GM19467 (cell line): ENCODE measurements around the gene CNTD1.
"Not testable (repeated sequence)": the region's sequence is repeated elsewhere in the genome, so short reads cannot be mapped to it uniquely, and the experiment has no call there.

Source experiments
- ATAC-seq: cut with Tn5 transposase; IDR thresholded peaks from one replicate; pipeline ENCODE4 v1.9.1; 2021; ENCODE audit warnings: mild to moderate bottlenecking, moderate library complexity; ENCODE audit not compliant: unreplicated experiment

CNTD1 gene

DNA sequence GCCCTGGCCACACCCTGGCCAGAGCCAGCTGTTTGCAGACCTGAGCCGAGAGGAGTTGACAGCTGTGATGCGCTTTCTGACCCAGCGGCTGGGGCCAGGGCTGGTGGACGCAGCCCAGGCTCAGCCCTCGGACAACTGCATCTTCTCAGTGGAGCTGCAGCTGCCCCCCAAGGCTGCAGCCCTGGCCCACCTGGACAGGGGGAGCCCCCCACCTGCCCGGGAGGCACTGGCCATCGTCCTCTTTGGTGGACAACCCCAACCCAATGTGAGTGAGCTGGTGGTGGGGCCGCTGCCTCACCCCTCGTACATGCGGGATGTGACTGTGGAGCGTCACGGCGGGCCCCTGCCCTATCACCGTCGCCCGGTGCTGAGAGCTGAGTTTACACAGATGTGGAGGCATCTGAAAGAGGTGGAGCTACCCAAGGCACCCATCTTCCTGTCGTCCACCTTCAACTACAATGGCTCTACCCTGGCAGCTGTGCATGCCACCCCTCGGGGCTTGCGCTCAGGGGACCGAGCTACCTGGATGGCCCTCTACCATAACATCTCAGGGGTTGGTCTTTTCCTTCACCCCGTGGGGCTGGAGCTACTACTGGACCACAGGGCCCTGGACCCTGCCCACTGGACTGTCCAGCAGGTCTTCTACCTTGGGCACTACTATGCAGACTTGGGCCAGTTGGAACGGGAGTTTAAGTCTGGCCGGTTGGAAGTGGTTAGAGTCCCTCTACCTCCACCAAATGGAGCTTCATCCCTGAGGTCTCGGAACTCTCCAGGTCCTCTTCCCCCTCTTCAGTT, 46.3 kb downstream of the CNTD1 start:
- ATAC-seq, result no peak

DNA sequence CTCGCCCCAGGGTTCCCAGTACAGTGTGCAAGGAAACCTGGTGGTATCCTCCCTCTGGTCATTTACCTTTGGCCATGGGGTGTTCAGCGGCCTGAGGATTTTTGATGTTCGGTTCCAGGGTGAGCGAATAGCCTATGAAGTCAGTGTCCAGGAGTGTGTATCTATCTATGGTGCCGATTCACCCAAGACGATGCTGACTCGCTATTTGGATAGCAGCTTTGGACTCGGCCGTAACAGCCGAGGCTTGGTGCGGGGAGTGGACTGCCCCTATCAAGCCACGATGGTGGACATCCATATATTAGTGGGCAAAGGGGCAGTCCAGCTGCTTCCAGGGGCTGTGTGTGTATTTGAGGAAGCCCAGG, 46.9 kb downstream of the CNTD1 start:
- ATAC-seq, result no peak

DNA sequence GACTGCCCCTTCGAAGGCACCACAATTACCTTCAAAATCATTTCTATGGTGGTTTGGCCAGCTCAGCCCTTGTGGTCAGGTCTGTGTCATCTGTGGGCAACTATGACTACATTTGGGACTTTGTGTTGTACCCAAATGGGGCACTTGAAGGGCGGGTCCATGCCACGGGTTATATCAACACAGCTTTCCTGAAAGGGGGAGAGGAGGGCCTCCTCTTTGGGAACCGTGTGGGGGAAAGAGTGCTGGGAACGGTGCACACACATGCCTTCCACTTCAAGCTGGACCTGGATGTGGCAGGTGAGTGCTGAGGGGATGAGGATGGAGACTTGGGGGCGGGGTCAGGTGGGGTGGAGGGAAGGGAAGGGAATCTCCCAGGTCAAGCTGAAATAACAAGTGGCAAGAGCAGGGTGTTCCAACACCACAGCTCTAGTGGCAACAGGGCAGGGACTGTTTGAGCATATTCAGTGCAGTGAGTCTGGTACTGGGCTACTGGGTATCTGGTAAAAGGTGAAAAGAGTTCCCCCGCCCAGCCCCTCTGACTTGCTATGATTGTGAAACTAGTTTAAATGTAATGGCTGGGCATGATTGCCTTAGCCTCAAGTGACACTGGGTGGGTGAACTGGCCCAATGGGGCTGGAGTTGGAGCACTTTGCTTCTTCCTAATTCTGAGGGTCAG, 47.4 kb downstream of the CNTD1 start:
- ATAC-seq, result no peak

DNA sequence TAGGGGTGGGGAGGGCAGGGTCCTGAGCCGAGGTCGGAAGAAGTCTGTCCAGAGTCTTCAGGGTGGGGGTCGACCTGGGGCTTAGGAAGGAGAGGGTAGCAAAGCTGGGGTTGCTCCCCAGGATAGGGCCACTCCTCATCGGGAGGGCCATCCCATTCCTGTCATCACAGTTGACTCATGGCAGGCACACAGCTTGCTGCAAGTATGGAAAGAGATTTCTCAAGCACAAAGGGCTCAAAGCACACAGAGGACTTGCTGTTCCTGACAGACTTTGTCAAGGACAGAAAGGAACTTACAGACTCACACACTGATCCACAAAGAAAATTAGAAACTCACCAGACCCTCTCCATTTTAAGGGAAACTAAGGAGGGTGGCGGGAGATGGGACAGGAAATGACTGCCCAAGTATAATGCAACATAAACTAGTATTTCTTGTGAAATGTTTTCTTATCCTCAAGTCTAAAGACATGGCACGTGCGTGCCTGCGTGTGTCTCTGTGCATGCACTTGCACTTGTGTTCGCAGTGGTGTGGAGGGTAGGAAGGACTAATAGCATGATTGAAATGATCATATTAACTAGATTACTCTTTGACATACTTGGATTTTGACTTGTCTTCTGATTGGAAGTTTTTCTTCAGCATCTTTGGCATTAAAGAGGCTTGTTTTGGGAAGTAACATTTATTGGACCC, 48.1 kb downstream of the CNTD1 start:
- no peak for ATAC-seq

DNA sequence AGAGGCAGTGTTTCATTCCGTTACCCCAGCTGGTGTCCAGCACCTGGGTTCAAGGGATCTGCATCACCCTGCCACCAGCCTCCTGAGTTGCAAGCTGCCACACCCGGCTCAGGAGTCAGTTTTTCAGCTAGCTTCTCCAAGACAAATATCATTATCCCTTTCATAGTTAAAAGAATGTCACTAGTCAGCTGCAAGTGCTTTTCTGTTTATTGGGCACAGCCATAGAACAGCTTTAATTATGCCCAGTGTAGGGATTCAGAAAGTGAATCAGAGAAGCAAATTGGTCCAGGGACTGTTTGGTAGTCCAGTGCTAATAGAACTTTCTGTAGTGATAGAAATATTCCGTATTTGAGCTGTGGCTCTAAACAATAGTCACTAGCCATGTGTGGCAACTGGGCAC, 49.4 kb downstream of the CNTD1 start:
- ATAC-seq, result no peak

DNA sequence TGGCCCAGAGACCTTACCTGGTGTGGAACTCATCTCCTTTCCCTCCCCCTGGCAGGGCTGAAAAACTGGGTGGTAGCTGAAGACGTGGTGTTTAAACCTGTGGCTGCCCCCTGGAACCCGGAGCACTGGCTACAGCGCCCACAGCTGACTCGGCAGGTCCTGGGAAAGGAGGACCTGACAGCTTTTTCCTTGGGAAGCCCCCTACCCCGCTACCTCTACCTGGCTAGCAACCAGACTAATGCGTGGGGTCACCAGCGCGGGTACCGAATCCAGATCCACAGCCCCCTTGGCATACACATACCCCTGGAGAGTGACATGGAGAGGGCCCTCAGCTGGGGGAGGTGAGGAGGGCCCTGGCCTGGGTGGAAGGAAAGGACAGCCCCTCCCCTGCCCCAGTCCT, 50.4 kb downstream of the CNTD1 start:
- no peak for ATAC-seq

DNA sequence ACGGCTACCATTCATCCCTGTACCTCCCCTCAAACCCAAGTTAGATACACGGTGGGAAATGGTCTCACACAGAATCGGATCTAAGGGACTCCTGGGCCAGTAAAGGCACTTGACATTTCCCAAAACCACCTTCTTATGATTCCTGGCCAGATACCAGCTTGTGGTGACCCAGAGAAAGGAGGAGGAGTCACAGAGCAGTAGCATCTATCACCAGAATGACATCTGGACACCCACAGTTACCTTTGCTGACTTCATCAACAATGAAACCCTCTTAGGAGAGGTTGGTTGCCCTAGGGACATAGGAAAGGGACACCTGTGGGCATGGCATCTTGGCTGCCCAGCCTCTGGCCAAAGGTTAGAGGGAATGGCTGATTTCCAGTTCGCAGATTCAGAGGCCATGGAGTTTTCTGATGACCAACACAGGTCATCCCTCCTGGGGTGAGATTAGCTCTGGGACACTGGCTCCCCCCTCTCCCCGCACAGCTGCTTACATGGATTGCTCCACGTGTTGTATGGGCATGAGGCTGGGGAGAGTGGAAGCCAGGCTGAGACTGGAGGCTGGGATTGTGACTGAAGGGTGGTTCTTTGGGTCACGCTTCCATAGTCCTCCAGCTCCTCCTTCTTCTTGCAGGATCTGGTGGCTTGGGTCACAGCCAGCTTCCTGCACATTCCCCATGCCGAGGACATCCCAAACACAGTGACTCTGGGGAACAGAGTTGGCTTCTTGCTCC, 51.0 kb downstream of the CNTD1 start:
- ATAC-seq, result no peak

DNA sequence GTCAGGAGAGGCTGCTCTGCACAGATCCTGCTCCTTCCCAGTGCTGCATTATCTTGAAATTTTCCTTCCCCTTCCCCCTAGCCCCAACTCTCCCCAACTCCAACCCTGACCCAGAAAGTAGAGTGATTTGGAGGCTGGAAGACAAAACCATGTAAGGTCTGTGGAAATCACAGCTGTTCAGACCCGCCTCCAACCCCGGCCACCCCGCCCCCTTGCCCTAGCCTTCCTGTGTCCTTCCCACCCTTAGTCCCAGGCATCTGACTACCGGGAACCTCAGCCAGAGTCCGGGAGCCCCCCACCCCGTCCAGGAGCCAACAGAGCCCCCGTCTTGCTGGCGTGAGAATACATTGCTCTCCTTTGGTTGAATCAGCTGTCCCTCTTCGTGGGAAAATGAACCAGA, 52.3 kb downstream of the CNTD1 start, which contains the start of gene AOC3:
Gene AOC3, plus strand, starts transcription at position 246 of the 400 bp plus-strand sequence. Its CDS starts 145 bp downstream, at position 391.
- ATAC-seq, result no peak

DNA sequence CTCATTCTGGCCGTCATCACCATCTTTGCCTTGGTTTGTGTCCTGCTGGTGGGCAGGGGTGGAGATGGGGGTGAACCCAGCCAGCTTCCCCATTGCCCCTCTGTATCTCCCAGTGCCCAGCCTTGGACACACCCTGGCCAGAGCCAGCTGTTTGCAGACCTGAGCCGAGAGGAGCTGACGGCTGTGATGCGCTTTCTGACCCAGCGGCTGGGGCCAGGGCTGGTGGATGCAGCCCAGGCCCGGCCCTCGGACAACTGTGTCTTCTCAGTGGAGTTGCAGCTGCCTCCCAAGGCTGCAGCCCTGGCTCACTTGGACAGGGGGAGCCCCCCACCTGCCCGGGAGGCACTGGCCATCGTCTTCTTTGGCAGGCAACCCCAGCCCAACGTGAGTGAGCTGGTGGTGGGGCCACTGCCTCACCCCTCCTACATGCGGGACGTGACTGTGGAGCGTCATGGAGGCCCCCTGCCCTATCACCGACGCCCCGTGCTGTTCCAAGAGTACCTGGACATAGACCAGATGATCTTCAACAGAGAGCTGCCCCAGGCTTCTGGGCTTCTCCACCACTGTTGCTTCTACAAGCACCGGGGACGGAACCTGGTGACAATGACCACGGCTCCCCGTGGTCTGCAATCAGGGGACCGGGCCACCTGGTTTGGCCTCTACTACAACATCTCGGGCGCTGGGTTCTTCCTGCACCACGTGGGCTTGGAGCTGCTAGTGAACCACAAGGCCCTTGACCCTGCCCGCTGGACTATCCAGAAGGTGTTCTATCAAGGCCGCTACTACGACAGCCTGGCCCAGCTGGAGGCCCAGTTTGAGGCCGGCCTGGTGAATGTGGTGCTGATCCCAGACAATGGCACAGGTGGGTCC, 52.9 kb downstream of the CNTD1 start:
- not testable (repeated sequence) for ATAC-seq

DNA sequence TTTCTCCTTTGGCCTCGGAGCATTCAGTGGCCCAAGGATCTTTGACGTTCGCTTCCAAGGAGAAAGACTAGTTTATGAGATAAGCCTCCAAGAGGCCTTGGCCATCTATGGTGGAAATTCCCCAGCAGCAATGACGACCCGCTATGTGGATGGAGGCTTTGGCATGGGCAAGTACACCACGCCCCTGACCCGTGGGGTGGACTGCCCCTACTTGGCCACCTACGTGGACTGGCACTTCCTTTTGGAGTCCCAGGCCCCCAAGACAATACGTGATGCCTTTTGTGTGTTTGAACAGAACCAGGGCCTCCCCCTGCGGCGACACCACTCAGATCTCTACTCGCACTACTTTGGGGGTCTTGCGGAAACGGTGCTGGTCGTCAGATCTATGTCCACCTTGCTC, 53.7 kb downstream of the CNTD1 start:
- ATAC-seq, result no peak

DNA sequence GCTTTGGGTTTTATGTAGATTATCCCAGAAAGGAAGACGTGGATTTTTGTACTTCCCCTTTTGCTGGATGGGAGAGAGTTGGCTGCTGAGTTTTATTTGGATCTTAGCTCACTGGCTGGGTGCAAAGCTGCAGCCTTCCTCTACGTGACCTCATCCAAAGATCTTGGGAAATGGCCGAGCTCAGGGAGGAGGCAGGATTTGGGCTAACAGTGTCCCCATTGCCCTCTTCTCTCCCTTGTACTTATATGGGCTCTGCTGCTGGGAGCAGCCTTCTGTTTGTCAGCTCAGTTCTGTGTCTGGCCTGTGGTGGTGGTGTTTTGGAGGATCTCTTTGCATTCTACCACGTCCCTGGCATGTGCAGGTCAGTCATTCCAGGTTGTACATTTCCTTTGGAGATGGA, 54.3 kb downstream of the CNTD1 start:
- ATAC-seq, result no peak

DNA sequence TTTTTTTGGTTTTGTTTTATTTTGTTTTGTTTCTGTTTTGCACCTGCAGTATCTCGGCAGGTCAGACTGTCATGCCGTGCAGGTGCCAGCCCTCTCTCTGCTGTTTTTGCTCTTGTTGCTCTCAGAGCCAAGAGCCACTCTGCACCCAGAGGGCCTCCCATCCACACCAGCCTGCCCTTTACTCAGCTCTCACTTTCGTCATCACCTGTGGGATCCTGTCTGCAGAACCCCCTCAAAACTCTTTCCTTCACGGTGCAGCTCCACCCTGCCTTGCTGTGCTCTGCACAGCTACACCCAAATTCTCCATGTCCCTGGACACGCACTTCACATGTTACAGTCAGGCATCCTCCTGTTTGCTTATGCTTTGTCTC, 54.9 kb downstream of the CNTD1 start:
- no peak for ATAC-seq

DNA sequence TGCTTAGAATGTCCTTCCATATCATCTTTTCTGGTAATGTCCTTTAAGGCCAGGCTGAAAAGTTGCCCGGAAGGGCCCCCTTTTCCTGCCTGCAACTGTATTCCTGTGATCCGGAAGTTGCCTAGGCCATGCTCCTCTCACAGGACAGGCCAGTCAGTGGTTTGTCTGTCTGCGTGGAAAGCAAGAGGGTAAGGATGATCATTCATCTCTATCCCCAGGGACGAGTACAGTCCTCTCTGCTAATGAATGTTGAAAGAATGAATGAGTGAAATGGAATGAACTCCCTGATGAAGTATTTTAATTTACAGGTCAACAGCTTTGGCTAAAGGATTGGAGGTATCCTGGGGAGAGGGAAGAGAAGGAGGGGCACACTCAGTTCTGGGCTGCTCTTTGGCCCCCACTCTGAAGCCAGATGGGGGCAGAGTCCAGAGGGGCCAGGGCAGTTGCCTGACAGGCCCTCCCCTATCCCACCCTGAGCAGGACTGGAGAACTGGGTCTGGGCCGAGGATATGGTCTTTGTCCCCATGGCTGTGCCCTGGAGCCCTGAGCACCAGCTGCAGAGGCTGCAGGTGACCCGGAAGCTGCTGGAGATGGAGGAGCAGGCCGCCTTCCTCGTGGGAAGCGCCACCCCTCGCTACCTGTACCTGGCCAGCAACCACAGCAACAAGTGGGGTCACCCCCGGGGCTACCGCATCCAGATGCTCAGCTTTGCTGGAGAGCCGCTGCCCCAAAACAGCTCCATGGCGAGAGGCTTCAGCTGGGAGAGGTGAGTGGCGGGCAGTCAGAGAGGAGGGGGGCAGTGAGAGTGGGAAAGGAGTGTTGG, 55.5 kb downstream of the CNTD1 start:
- ATAC-seq, result no peak

DNA sequence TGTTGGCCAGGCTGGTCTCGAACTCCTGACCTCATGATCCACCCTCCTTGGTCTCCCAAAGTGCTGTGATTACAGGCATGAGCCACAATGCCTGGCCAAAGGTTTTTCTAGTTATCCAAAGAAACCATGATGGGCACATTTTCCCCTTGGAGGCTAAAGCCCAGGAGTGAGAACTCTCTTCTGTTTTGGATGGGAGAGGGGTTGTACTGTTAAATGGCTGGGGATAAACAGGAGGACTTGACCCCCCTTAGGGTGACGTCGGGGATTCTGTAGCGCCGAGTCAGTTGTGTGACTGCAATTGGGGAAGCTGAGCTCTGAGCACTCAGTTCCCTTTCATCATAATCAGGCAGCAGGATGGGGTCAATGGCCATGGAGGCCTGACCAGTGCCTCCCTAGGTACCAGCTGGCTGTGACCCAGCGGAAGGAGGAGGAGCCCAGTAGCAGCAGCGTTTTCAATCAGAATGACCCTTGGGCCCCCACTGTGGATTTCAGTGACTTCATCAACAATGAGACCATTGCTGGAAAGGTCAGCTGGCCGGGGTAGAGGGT, 56.5 kb downstream of the CNTD1 start:
- no peak for ATAC-seq

DNA sequence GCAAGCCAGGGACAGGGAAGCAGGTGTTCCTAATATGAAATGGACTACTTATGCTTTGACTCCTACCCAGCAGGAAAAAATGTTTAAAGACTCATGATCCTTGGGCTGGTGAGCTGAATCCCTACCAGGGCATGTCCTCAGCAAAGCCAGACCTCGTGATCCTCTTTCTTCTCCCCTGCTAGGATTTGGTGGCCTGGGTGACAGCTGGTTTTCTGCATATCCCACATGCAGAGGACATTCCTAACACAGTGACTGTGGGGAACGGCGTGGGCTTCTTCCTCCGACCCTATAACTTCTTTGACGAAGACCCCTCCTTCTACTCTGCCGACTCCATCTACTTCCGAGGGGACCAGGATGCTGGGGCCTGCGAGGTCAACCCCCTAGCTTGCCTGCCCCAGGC, 57.4 kb downstream of the CNTD1 start:
- ATAC-seq, result not testable (repeated sequence)

DNA sequence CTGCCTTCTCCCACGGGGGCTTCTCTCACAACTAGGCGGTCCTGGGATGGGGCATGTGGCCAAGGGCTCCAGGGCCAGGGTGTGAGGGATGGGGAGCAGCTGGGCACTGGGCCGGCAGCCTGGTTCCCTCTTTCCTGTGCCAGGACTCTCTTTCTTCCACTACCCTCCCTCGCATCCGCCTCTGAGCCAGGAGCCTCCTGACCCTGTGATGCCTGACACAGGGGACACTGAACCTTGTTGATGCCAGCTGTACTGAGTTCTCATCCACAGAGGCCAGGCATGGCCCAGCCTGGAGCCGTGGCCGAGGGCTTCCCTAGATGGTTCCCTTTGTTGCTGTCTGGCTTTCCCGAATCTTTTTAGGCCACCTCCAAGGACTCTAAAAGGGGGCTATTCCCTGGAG, 57.9 kb downstream of the CNTD1 start:
- not testable (repeated sequence) for ATAC-seq

DNA sequence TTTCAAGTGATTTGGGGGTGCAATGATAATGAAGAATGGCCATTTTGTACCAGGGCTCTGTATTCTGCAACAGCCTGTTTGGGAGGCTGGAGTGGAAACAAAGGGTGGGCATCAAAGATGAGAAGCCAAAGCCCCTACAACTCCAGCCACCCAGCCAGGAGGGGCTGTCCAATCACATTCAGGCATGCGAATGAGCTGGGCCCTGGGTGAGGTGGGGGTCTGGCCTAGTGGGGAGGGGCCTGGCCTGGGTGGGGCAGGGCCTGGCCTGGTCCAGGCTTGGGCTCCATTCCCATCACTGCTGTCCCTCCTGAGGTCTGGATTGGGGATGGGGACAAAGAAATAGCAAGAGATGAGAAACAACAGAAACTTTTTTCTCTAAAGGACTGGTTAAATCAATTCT, 58.7 kb downstream of the CNTD1 start:
- no peak for ATAC-seq
